GM12878 (cell line): ENCODE data around the gene C2orf69. TPM values are rescaled to one million over a fixed set of nuclear protein-coding genes. Genes with fewer than 3 reads are reported as not detected.

Experiments
- ATAC-seq: fragments of 200-7000 bp; cut with Tn5 transposase; 3 replicates; pipeline ENCODE4 v1.9.1; 2020; ENCODE audit warnings: mild to moderate bottlenecking, moderate library complexity
- BruUV-seq: library from RNA; stranded (reverse); fragments of 400-500 nt; replicated peaks from 2 replicates; lab custom pipeline; 2021; lab: Mats Ljungman, UMichigan
- CTCF ChIA-PET: fragments of 300-600 bp; sonication (Branson Sonifier 250); formaldehyde crosslinking; extraction: SDS; loops from one replicate; lab custom pipeline; 2021; ENCODE audit warnings: inconsistent platforms; lab: Yijun Ruan, JAX
- POLR2A ChIA-PET: fragments of 350-600 bp; formaldehyde crosslinking; extraction: SDS; loops from one replicate; lab custom pipeline; 2021; ENCODE audit warnings: inconsistent platforms; lab: Charles Lee
- RAD21 ChIA-PET: fragments of 300-600 bp; sonication (Branson Sonifier 250); formaldehyde crosslinking; loops from one replicate; lab custom pipeline; 2023; ENCODE audit warnings: antibody characterized with exemption; ENCODE audit not compliant: unreplicated experiment; lab: Charles Lee
- SMC1A ChIA-PET: fragments of 300-600 bp; sonication (Branson Sonifier 250); formaldehyde crosslinking; loops from one replicate; lab custom pipeline; 2023; ENCODE audit not compliant: unreplicated experiment, uncharacterized antibody; lab: Charles Lee
- DNase-seq: peaks from one replicate; pipeline ENCODE4 v3.0.0-alpha.2; 2011; ENCODE audit warnings: low read depth, low spot score
- FAIRE-seq: peaks from 3 replicates; lab custom pipeline; 2011; peaks lifted over from hg19 to GRCh38; lab: Jason Lieb, UNC
- H2AFZ ChIP-seq: 2 replicates; pipeline ENCODE4 v1.6.0; 2011; ENCODE audit warnings: low read depth, low read length, control low read depth; ENCODE audit not compliant: control insufficient read depth
- H3K27ac ChIP-seq: 2 replicates; pipeline ENCODE4 v1.5.1; 2011; ENCODE audit warnings: control low read depth; ENCODE audit not compliant: control insufficient read depth, insufficient read depth
- H3K27me3 ChIP-seq, 2 experiments: replicated peaks in 1 of 2; 2 replicates each; pipeline versions ENCODE4 v1.6.0 to v1.6.1; 2011; ENCODE audit warnings: low read length in 1 of 2; ENCODE audit not compliant: control insufficient read depth in 2 of 2, insufficient read depth in 2 of 2
- H3K36me3 ChIP-seq, 2 experiments: 2 replicates each; pipeline ENCODE4 v1.5.1; 2011; ENCODE audit warnings: low read length in 1 of 2; ENCODE audit not compliant: control insufficient read depth in 2 of 2, insufficient read depth in 2 of 2
- H3K4me1 ChIP-seq: 2 replicates; pipeline ENCODE4 v1.6.1; 2011; ENCODE audit warnings: mild to moderate bottlenecking, low read length, moderate library complexity, mixed read lengths; ENCODE audit not compliant: control insufficient read depth, insufficient read depth
- H3K4me2 ChIP-seq: 2 replicates; pipeline ENCODE4 v1.6.0; 2011; ENCODE audit warnings: control low read depth; ENCODE audit not compliant: control insufficient read depth, insufficient read depth
- H3K4me3 ChIP-seq: fragments of 200-600 bp; sonication (generic); 2 replicates; pipeline ENCODE4 v1.5.1; 2016
- H3K79me2 ChIP-seq: 2 replicates; pipeline ENCODE4 v1.6.0; 2011; ENCODE audit warnings: low read length; ENCODE audit not compliant: control insufficient read depth, insufficient read depth
- H3K9ac ChIP-seq: 2 replicates; pipeline ENCODE4 v1.8.0; 2011; ENCODE audit warnings: low read length, control low read depth, mixed read lengths; ENCODE audit not compliant: control insufficient read depth, insufficient read depth
- H3K9me3 ChIP-seq: replicated peaks from 3 replicates; pipeline ENCODE4 v1.5.1; 2011; ENCODE audit warnings: mild to moderate bottlenecking, low read length; ENCODE audit not compliant: control insufficient read depth, insufficient read depth
- H4K20me1 ChIP-seq: 2 replicates; pipeline ENCODE4 v1.6.0; 2011; ENCODE audit not compliant: control insufficient read depth, insufficient read depth
- BACH1 ChIP-seq: fragments of 450-650 bp; IDR thresholded peaks from 2 replicates; pipeline ENCODE4 v1.6.1; 2017; ENCODE audit warnings: mild to moderate bottlenecking, borderline replicate concordance
- CBX3 ChIP-seq: fragments of 200-600 bp; sonication (generic); IDR thresholded peaks from 2 replicates; pipeline ENCODE4 v1.6.1; 2016; ENCODE audit warnings: low read depth, borderline replicate concordance
- CTCF ChIP-seq, 3 experiments: IDR thresholded peaks in 2 of 3; conservative IDR thresholded peaks in 1 of 3; 2 replicates each; pipeline ENCODE4 v1.5.1; 2011; ENCODE audit warnings: low read depth in 3 of 3, low read length in 3 of 3, mild to moderate bottlenecking in 3 of 3, control low read depth in 2 of 3, moderate library complexity in 2 of 3, inconsistent platforms in 1 of 3, mixed read lengths in 1 of 3; ENCODE audit not compliant: control insufficient read depth in 2 of 3, insufficient read depth in 1 of 3; ENCODE audit errors: extremely low read depth in 1 of 3
- EED ChIP-seq: sonication (generic); IDR thresholded peaks from 2 replicates; pipeline ENCODE4 v1.6.1; 2016; ENCODE audit warnings: antibody characterized with exemption, low read depth
- ETV6 ChIP-seq, 2 experiments: fragments of 450-650 bp in 1 of 2; IDR thresholded peaks in 1 of 2; conservative IDR thresholded peaks in 1 of 2; 2 replicates each; pipeline ENCODE4 v1.6.1; 2014; ENCODE audit warnings: antibody characterized with exemption in 1 of 2, borderline replicate concordance in 1 of 2, low read depth in 1 of 2, mild to moderate bottlenecking in 1 of 2, moderate library complexity in 1 of 2
- HSF1 ChIP-seq: fragments of 150-350 bp; IDR thresholded peaks from 2 replicates; pipeline ENCODE4 v1.6.1; 2014; ENCODE audit warnings: mild to moderate bottlenecking, low read depth, low read length
- IRF5 ChIP-seq: fragments of 450-650 bp; IDR thresholded peaks from 2 replicates; pipeline ENCODE4 v1.6.1; 2017; ENCODE audit warnings: borderline replicate concordance
- KAT2A ChIP-seq: conservative IDR thresholded peaks from 2 replicates; pipeline ENCODE4 v1.6.1; 2011; ENCODE audit warnings: low read depth, low read length; ENCODE audit not compliant: control insufficient read depth
- LARP7 ChIP-seq: fragments of 450-650 bp; IDR thresholded peaks from 2 replicates; pipeline ENCODE4 v1.6.1; 2017; ENCODE audit warnings: mild to moderate bottlenecking
- MEF2B ChIP-seq: fragments of 450-650 bp; IDR thresholded peaks from 2 replicates; pipeline ENCODE4 v1.6.1; 2018; ENCODE audit warnings: mild to moderate bottlenecking, moderate library complexity; ENCODE audit not compliant: partially characterized antibody, poor library complexity, severe bottlenecking
- MYB ChIP-seq: fragments of 150-350 bp; IDR thresholded peaks from 2 replicates; pipeline ENCODE4 v1.6.1; 2014; ENCODE audit warnings: mild to moderate bottlenecking, low read depth, low read length, borderline replicate concordance
- NR2C2 ChIP-seq: IDR thresholded peaks from 2 replicates; pipeline ENCODE4 v1.6.1; 2011; ENCODE audit warnings: borderline replicate concordance, low read depth; ENCODE audit not compliant: control insufficient read depth, insufficient read length
- POU2F2 ChIP-seq: IDR thresholded peaks from 3 replicates; pipeline ENCODE4 v1.6.1; 2011; ENCODE audit warnings: low read depth, mild to moderate bottlenecking, low read length, borderline replicate concordance
- TCF3 ChIP-seq: IDR thresholded peaks from 2 replicates; pipeline ENCODE4 v1.6.1; 2012; ENCODE audit warnings: low read depth, mild to moderate bottlenecking, low read length, borderline replicate concordance; ENCODE audit not compliant: insufficient read depth
- USF1 ChIP-seq: IDR thresholded peaks from 2 replicates; pipeline ENCODE4 v1.6.1; 2011; ENCODE audit warnings: borderline replicate concordance, low read depth, mild to moderate bottlenecking, moderate library complexity, mixed read lengths, low read length; ENCODE audit not compliant: insufficient read depth; ENCODE audit errors: extremely low read length
- ZBED1 ChIP-seq: IDR thresholded peaks from 2 replicates; pipeline ENCODE4 v1.6.1; 2016; ENCODE audit warnings: borderline replicate concordance
- ZNF622 ChIP-seq: fragments of 450-650 bp; IDR thresholded peaks from 2 replicates; pipeline ENCODE4 v1.6.1; 2017; ENCODE audit warnings: mild to moderate bottlenecking, inconsistent platforms
- WGBS: methylation state at CpG from one replicate; pipeline ENCODE4 v1.1.6; 2016; ENCODE audit warnings: low lambda C conversion rate; ENCODE audit not compliant: insufficient replicate concordance, insufficient coverage; ENCODE audit errors: missing lambda C conversion rate; 5-methylcytosine and 5-hydroxymethylcytosine counted together
- in situ Hi-C: fragments of 300-500 bp; cut with MboI; formaldehyde crosslinking; loops from 9 replicates; pipeline ENCODE4 v1.14.3; 2018; ENCODE audit warnings: mixed read lengths
- intact Hi-C: fragments of 100-400 bp; cut with micrococcal nuclease; formaldehyde crosslinking; loops from one replicate; pipeline ENCODE4 v1.14.2; 2022; ENCODE audit not compliant: unreplicated experiment
- polyA plus RNA-seq, 11 experiments: library from polyadenylated mRNA; depleted of rRNA in 4 of 11; unstranded in 6 of 11; stranded (reverse) in 5 of 11; fragments of >200 nt; fragmentation: Nextera tagmentation in 4 of 11; fragmentation: Illumina TruSeq in 1 of 11; extraction: Ambion mirVana in 4 of 11; extraction: Trizol in 1 of 11; gene quantifications; 1 replicate in 1 of 11; 2 replicates in 10 of 11; pipeline versions ENCODE4 v1.2.1 to v1.2.3, GENCODE V29; 2011 to 2016; ENCODE audit warnings: inconsistent platforms in 2 of 11, missing spikeins in 2 of 11, low read depth in 1 of 11
- total RNA-seq, 4 experiments: library from RNA; depleted of rRNA in 3 of 4; stranded (reverse); fragments of >200 nt in 3 of 4; fragmentation: Illumina TruSeq in 1 of 4; extraction: Trizol in 1 of 4; gene quantifications; 2 replicates each; pipeline versions ENCODE4 v1.2.1 to v1.2.3, GENCODE V29; 2013 to 2021

C2orf69 gene
- total and polyA plus RNA-seq, 10 of the 15 experiments (the other 5 are each of a cell fraction or from before 2014, with no cell fraction given) = 6.3 to 20.3 (median 11.1) TPM

GRCh38 chr2:199929262-199929661, 18.2 kb downstream of the C2orf69 start:
- SMC1A ChIA-PET = no interaction called here
- H3K4me3 ChIP-seq = no peak overlapping the region
- in situ Hi-C loops = no loop called here
- CTCF ChIA-PET = interaction anchor here (1.3 kb wide), 1 partner anchor 11 kb away, joined by 5 read pairs; no protein-coding TSS in a partner anchor
- no peak overlapping the region for H3K4me2 ChIP-seq
- 100% methylated on average over 2 of the region's 2 CpGs for WGBS
- DNase-seq = no peak
- no peaks in the 10 kb centered on the region for H3K9me3 ChIP-seq
- H3K27me3 ChIP-seq = no peaks in the 10 kb centered on the region
- no peak overlapping the region for H3K27ac ChIP-seq
- ATAC-seq = no peak
- no peak overlapping the region for H3K9ac ChIP-seq
- FAIRE-seq = no peak
- BruUV-seq = no TSS peak
- intact Hi-C loops = no loop called here
- peaks cover 3 to 7% of the 10 kb centered on the region in 2 experiments for H3K36me3 ChIP-seq
- TF ChIP-seq ZNF622 (no peak), KAT2A (no peak), LARP7 (no peak), NR2C2 (no peak), USF1 (no peak), EED (no peak), HSF1 (no peak), CBX3 (no peak), POU2F2 (no peak), IRF5 (no peak), ETV6 (conservative IDR thresholded peaks at IDR 0.05 in 1 of 2, IDR thresholded peaks at IDR 0.05 in 1 of 2; ENCODE audit: borderline replicate concordance in 1 of 2, low read depth in 1 of 2) (no peak), ZBED1 (no peak), MEF2B (no peak), BACH1 (no peak), TCF3 (no peak), MYB (no peak), CTCF (IDR thresholded peaks at IDR 0.05 in 2 of 3, conservative IDR thresholded peaks at IDR 0.05 in 1 of 3; ENCODE audit: control insufficient read depth in 2 of 3, extremely low read depth in 1 of 3, insufficient read depth in 1 of 3, low read depth in 3 of 3, low read length in 3 of 3) (no peak)
- TF ChIP-seq, all 136 proteins: peak for 0
- peaks cover 2% of the 10 kb centered on the region for H3K79me2 ChIP-seq
- ChIA-PET POLR2A (interaction anchor here (0.7 kb wide), 1 partner anchor 25 kb away, joined by 4 read pairs; no protein-coding TSS in a partner anchor), RAD21 (interaction anchor here (0.7 to 1.1 kb wide), 2 partner anchors 17 to 82 kb away, joined by 3 to 4 read pairs; no protein-coding TSS in a partner anchor)
- H2AFZ ChIP-seq = no peak overlapping the region
- H4K20me1 ChIP-seq = no peaks in the 10 kb centered on the region
- H3K4me1 ChIP-seq = no peaks in the 10 kb centered on the region
